Motor neuron (in vitro differentiated cells): ENCODE results near the gene SLC35G2. TPM values are rescaled to one million over a fixed set of nuclear protein-coding genes. Genes with fewer than 3 reads are reported as not detected.
A peak's percentile ranks its signal among the peaks of the same experiment; 100 is the strongest.
"Not testable (repeated sequence)": the region's sequence is repeated elsewhere in the genome, so short reads cannot be mapped to it uniquely, and the experiment has no call there.

Experiments
- ATAC-seq, 8 experiments: fragments of 200-7000 bp; cut with Tn5 transposase; replicated peaks in 6 of 8; 2 replicates each; pipeline ENCODE4 v1.8.0; 2021; ENCODE audit warnings: mild to moderate bottlenecking in 8 of 8, moderate library complexity in 8 of 8
- H3K27ac ChIP-seq, 2 donors: fragments of 250-450 bp; sonication (Bioruptor Pico); 2 replicates each; pipeline ENCODE4 v1.9.0; 2021; ENCODE audit warnings: antibody characterized with exemption in 2 of 2, mild to moderate bottlenecking in 2 of 2, moderate library complexity in 1 of 2
- H3K4me1 ChIP-seq, 2 donors: fragments of 250-450 bp; sonication (Bioruptor Pico); replicated peaks in 1 of 2; 2 replicates each; pipeline ENCODE4 v1.6.1; 2021; ENCODE audit warnings: antibody characterized with exemption in 2 of 2, mild to moderate bottlenecking in 2 of 2, moderate library complexity in 1 of 2
- H3K4me3 ChIP-seq, 5 donors: fragments of 250-450 bp; sonication (Bioruptor Pico); 2 replicates each; pipeline ENCODE4 v1.9.0; 2021; ENCODE audit warnings: antibody characterized with exemption in 5 of 5, mild to moderate bottlenecking in 5 of 5, moderate library complexity in 4 of 5
- WGBS, 10 experiments: fragments of 450-650 bp; shearing (Covaris generic); methylation state at CpG; one replicate each; pipeline ENCODE4 v1.0.0; 2022; 5-methylcytosine and 5-hydroxymethylcytosine counted together
- in situ Hi-C, 9 experiments: fragments of 400-800 bp; cut with MboI; loops; one replicate each; pipeline ENCODE4 v1.15.0; 2021; ENCODE audit warnings: low sequenced_read_pairs in 9 of 9, low pct_unique_long_range_greater_than_20kb in 2 of 9; ENCODE audit not compliant: unreplicated experiment in 9 of 9
- total RNA-seq, 8 experiments: library from RNA; unstranded; fragments of 300-600 nt; gene quantifications; 2 replicates each; pipeline versions ENCODE4 v1.2.3 to v1.2.4, GENCODE V29; 2022

Gene SLC35G2
- total RNA-seq, 8 experiments from 2014 or later = 4.2 to 17.0 (median 11.9) TPM

DNA sequence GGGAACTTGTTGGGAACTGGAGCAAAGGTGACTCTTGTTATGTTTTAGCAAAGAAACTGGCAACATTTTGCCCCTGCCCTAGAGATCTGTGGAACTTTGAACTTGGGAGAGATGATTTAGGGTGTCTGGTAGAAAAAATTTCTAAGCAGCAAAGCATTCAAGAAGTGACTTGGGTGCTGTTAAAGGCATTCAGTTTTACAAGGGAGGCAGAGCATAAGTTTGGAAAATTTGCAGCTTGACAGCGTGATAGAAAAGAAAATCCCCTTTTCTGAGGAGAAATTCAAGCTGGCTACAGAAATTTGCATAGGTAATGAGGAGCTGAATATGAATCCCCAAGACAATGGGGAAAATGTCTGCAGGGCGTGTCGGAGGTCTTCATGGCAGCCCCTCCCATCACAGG lies 53.3 kb downstream of the SLC35G2 start:
- not testable (repeated sequence) for H3K27ac ChIP-seq, H3K4me3 ChIP-seq, H3K4me1 ChIP-seq, ATAC-seq
- in situ Hi-C loops = loop anchor here in 1 of 9 experiments (25.0 kb wide), 1 partner anchor 140 kb away; no protein-coding TSS in a partner anchor
- WGBS, 10 experiments = 80 to 100% (median 100%) methylated on average over 1 to 3 of the region's 3 CpGs; no CpG with 5 or more reads in 1 of the 10 experiments

DNA sequence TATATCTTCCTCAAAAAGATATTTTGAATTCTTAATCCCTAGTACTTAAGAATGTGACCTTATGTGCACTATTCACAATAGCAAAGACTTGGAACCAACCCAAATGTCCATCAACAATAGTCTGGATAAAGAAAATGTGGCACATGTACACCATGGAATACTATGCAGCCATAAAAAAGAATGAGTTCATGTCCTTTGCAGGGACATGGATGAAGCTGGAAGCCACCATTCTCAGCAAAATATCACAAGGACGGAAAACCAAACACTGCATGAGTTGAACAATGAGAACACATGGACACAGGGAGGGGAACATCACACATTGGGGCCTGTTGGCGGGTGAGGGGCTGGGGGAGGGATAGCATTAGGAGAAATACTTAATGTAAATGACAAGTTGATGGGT lies 60.6 kb downstream of the SLC35G2 start:
- H3K4me3 ChIP-seq, H3K4me1 ChIP-seq, H3K27ac ChIP-seq, ATAC-seq, in situ Hi-C loops: not testable (repeated sequence)
- 83 to 100% (median 100%) methylated on average over 1 of the region's 2 CpGs; no CpG with 5 or more reads in 7 of the 10 experiments for WGBS, 10 experiments

DNA sequence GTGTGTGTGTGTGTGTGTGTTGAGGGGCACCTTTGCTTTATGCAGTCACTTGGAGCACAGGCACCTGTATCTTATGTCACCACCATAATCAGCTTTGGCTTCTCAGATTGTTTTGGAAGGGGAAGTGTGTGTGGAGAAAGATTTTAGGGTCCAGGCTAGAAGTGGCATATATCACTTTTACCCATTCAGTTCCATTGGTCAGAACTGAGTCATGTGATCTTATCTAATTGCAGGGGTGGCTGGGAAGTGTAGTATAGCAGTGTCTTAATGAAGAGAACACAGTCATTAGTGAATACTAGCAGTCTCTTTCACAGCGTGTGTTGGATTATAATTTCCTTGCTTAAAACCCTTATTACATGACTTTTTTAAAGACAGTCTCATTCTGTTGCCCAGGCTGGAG lies 63.6 kb downstream of the SLC35G2 start:
- Histone ChIP-seq H3K4me1 (peaks cover 0 to 10% of the 10 kb centered on the region in 2 donors), H3K4me3 (no peak overlapping the region), H3K27ac (no peak overlapping the region)
- in situ Hi-C loops = no loop called here
- ATAC-seq = peak in 1 of 8 experiments; percentile 40
- 100% methylated on average over 1 of the region's 1 CpG; no CpG with 5 or more reads in 9 of the 10 experiments for WGBS, 10 experiments

DNA sequence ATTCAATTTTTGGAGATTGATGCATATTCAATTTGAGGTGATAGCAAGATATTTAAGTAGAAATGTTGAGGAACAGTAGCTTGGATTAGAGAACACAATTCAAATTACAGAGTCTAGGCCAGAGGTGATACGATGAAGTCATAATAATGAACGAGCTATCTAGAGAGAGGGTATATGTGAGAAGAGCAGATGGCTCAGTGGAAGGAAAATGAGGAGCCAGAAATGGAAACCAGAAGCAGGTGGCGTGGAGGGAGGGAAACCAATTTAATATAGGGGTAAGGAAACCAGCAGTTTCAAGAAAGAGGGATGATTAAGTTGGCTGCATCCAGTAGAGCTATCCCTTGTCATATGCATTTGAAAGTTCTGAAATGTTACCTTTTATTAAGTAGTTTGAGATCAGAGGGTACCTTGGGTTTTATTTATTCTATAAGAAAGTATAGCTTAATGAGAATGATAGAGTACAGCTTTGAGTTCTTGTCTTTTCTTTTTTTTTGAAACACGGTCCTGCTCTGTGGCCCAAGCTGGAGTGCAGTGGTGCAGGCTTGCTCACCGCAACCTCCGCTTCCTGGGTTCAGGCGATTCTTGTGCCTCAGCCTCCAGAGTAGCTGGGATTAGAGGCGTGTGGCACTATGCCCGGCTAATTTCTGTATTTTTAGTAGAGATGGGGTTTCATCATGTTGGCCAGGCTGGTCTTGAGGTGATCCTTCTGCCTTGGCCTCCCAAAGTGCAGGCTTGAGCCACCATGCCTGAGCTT lies 65.2 kb downstream of the SLC35G2 start:
- H3K4me1 ChIP-seq = peaks cover 0 to 10% of the 10 kb centered on the region in 2 donors
- WGBS, 10 experiments = 50 to 98% (median 88%) methylated on average over 1 to 9 of the region's 9 CpGs; no CpG with 5 or more reads in 1 of the 10 experiments
- in situ Hi-C loops = no loop called here
- ATAC-seq = peak in 2 of 8 experiments; percentile 32 to 47
- no peak overlapping the region for H3K27ac ChIP-seq
- H3K4me3 ChIP-seq = no peak overlapping the region

DNA sequence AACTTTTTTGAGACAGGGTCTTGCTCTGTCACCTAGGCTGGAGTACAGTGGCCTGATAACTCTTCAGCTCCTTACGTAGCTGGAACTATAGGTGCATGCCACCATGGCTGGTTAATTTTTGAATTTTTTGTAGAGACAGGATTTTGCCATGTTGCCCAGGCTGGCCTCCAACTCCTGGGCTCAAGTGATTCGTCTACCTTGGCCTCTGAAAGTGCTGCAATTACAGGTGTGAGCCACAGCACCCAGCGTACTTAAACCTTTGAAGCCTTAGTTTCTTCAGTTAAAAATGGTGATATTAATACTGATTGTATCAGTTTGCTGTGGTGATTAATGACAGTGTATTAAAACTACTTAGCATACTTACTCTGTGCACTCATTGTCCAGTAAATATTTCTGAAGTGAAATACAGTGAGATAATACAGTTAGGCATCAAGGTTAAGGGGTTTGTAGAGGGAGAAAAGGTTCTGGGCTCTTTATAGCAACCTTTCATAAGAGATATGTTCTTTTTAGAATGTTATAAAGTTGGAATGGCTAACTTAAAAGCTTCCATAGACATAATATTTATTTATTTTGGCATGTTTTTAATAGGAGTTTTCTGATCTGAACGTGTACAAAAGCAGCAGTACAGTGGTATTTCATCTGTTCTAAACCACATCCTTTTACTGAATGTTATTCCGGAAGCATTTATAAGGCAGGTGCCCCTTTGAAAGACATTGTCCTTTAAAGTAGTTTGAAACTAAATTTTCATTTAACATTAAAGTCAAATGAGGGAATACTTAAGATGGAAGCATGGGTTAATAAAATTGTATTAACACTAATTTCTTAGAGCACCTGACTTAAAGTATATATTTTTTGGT lies 66.7 kb downstream of the SLC35G2 start:
- Histone ChIP-seq H3K27ac (no peak overlapping the region), H3K4me3 (no peak overlapping the region), H3K4me1 (peaks cover 0 to 10% of the 10 kb centered on the region in 2 donors)
- 56 to 97% (median 91%) methylated on average over 1 to 5 of the region's 5 CpGs for WGBS, 10 experiments
- no peak for ATAC-seq
- in situ Hi-C loops = no loop called here

DNA sequence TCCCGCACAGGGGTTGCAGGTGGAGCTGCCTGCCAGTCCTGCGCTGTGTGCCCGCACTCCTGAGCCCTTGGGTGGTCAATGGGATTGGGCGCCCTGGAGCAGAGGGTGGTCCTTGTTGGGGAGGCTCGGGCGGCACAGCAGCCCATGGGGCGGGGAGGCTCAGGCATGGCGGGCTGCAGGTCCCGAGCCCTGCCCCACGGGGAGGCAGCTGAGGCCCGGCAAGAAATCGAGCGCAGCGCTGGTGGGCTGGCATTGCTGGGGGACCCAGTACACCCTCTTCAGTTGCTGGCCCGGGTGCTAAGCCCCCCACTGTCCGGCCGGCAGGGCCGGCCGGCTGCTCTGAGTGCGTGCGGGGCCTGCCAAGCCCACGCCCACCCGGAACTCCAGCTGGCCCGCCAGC lies 71.0 kb downstream of the SLC35G2 start:
- in situ Hi-C loops = no loop called here
- Histone ChIP-seq H3K27ac (no peak overlapping the region), H3K4me3 (no peak overlapping the region), H3K4me1 (no peaks in the 10 kb centered on the region)
- 70% methylated on average over 6 of the region's 24 CpGs; no CpG with 5 or more reads in 9 of the 10 experiments for WGBS, 10 experiments
- no peak for ATAC-seq

DNA sequence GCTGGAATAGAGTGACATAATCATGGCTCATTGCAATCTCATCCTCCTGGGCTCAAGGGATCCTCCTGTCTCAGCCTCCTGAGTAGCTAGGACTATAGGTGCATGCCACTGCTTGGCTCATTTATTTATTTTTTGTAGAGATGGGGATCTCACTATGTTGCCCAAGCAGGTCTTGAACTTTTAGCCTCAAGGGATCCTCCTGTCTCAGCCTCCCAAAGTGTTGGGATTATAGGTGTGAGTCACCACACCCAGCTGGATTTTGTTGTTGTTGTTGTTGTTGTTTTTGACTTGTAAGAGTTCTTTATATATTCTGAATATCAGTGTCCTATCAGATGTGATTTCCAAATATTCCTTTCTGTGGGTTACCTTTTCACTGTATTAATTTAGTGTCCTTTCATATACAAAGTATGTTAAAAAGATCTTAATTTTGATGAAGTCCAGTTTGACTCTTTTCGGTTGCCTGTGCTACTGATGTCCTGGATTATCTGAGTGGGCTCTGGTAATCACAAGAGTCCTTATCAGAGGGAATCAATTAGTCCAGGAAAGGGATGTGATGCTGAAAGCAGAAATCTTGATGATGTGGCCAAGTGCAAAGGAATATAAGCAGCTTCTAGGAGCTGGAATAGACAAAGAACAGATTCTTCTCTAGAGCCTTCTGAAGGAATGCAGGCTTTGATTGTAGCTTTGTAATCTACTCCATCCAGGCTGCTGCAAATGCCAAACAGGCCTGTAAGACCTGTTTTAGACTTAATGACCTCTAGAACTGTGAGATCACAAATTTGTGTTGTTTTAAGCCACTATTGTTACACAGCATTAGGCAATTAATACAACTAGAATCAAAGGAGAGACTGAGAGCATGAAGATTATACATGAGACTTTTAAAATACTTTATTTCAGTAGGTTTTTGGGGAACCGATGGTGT lies 73.3 kb downstream of the SLC35G2 start:
- in situ Hi-C loops = no loop called here
- H3K4me1 ChIP-seq = no peaks in the 10 kb centered on the region
- ATAC-seq = no peak
- no peak overlapping the region for H3K27ac ChIP-seq
- WGBS, 10 experiments = 0 to 100% (median 71%) methylated on average over 1 to 2 of the region's 2 CpGs; no CpG with 5 or more reads in 2 of the 10 experiments
- H3K4me3 ChIP-seq = no peak overlapping the region

DNA sequence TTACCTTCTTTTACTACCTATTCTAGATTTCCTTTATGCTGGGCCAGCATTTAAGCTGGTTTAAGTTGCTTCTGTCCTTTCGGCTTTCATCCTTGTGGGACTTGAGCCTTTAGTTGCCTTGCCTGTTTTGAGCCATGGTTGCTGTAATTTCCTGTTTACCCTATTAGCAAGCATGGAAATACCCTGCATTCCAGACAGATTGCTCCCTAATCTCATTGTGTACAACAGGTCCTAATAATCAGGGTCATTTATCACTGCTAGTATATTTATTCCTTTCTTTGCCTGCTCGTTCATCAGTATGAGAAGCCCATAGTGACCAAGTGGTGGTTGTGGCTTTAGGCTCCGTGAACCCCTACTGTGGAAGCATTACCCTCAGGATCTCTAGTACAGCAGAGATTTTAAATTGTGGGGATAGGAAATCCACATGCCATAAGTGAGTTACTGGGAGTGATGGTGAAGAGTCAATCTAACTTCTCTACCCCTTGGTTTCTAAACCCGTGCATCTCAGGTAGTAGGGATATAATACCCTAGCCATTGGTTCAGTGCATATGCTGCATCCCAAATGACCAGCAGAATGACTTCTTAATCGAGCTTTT lies 75.0 kb downstream of the SLC35G2 start:
- 25 to 100% (median 95%) methylated on average over 1 to 4 of the region's 5 CpGs; no CpG with 5 or more reads in 1 of the 10 experiments for WGBS, 10 experiments
- Histone ChIP-seq H3K4me3 (no peak overlapping the region), H3K4me1 (no peaks in the 10 kb centered on the region), H3K27ac (no peak overlapping the region)
- in situ Hi-C loops = no loop called here
- peak in 1 of 8 experiments; percentile 27 for ATAC-seq

DNA sequence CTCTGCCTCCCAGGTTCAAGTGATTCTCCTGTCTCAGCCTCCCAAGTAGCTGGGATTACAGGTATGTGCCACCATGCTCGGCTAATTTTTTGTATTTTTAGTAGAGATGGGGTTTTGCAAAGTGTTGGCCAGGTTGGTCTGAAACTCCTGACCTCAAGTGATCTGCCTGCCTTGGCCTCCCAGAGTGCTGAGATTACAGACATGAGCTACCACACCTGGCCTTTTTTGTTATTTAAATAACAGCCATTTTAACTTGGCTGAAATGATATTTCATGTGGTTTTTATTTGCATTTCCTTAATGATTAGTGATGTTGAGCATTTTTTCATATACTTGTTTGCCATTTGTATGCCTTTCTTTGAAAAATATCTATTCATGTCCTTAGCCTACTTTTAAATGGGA lies 78.2 kb downstream of the SLC35G2 start:
- 45 to 100% (median 100%) methylated on average over 1 of the region's 1 CpG; no CpG with 5 or more reads in 3 of the 10 experiments for WGBS, 10 experiments
- ATAC-seq, H3K27ac ChIP-seq, in situ Hi-C loops, H3K4me1 ChIP-seq, H3K4me3 ChIP-seq: not testable (repeated sequence)

DNA sequence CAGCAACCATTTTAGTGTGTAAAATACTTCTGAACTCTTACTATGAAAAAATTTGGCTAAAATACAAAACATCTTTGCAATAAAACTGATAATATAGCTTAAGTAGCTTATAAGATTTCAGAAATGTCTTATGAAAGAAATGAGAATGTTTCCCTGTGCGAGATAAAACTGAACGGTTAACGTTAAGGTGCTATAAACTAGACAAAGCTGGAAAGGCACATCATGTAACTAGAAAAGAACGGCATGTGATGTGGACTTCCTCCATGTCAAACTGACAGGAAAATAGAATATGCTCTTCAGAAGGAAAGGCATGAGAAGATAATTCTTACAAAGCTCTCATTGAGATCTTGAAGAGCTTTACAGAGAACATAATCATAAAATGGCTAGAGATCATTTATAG lies 79.6 kb downstream of the SLC35G2 start:
- no peak overlapping the region for H3K4me3 ChIP-seq
- 62 to 100% (median 95%) methylated on average over 2 to 4 of the region's 4 CpGs; no CpG with 5 or more reads in 1 of the 10 experiments for WGBS, 10 experiments
- H3K4me1 ChIP-seq = no peaks in the 10 kb centered on the region
- in situ Hi-C loops = no loop called here
- no peak overlapping the region for H3K27ac ChIP-seq
- no peak for ATAC-seq

DNA sequence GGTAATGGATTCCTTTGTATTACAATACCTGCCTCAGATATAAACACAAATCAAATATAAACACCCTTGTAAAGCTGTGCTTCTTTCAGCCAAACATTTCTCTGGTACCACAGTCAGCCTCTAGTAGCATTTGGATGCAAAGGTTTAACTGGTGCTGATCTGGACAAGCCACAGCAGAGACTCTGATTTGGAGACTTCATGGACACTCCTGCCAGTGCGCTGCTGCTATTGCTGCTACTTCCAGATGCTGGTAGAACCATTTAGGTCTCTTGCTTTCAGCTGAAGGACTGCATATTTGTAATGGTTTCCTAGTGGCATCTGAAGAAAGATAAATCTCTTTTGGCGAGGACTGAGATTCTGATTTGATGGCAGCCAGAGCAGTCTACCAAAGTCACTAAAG lies 80.0 kb downstream of the SLC35G2 start:
- H3K4me3 ChIP-seq = no peak overlapping the region

DNA sequence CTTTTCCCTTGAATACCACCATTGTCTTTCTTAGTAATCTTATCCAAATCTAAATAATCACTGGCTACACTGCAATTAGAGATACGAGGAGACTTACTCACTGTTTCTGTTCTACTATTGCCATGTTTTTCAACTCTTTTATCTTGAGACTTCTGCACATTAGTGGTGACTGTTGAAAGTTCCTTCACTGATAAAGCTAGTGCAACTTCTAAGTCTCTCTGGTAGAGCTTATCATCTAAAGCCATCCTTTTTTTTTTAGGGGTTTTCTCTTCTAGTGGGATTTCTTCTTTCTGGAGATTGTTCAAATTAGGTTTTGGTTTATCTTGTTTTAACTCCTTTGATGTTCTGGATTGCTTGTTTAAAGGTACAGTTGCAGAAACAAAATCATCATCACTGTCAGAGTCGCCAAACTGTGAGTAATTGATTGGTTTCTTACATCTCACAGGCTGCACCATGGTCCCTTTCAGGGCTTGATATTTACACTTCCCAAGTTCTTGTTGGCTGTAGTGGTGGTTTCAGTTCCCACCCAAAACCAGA lies 80.8 kb downstream of the SLC35G2 start:
- H3K4me1 ChIP-seq = no peaks in the 10 kb centered on the region
- no peak overlapping the region for H3K4me3 ChIP-seq
- 80 to 100% (median 94%) methylated on average over 1 to 2 of the region's 2 CpGs for WGBS, 10 experiments
- H3K27ac ChIP-seq = no peak overlapping the region
- in situ Hi-C loops = no loop called here
- no peak for ATAC-seq

More for the DNA sequence above, 80.0 kb downstream of the SLC35G2 start:
- Histone ChIP-seq H3K27ac (no peak overlapping the region), H3K4me1 (no peaks in the 10 kb centered on the region)
- 0 to 100% (median 92%) methylated on average over 1 to 2 of the region's 2 CpGs; no CpG with 5 or more reads in 1 of the 10 experiments for WGBS, 10 experiments
- in situ Hi-C loops = no loop called here
- peak in 1 of 8 experiments; percentile 23 for ATAC-seq
